ENCODE results near the gene DMKN. TPM values are rescaled to one million over a fixed set of nuclear protein-coding genes. Genes with fewer than 3 reads are reported as not detected.

Gene DMKN, protein sequence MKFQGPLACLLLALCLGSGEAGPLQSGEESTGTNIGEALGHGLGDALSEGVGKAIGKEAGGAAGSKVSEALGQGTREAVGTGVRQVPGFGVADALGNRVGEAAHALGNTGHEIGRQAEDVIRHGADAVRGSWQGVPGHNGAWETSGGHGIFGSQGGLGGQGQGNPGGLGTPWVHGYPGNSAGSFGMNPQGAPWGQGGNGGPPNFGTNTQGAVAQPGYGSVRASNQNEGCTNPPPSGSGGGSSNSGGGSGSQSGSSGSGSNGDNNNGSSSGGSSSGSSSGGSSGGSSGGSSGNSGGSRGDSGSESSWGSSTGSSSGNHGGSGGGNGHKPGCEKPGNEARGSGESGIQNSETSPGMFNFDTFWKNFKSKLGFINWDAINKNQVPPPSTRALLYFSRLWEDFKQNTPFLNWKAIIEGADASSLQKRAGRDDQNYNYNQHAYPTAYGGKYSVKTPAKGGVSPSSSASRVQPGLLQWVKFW
- total RNA-seq (2021; fragmentation: NEBNext Ultra II Directional; extraction: Animal tissue kit (Norgen Biotek cat#: 25700)) (286 and 290 TPM in 2 replicates), polyA plus RNA-seq (2011; rRNA removed) (330 and 379 TPM in 2 replicates), polyA minus RNA-seq (2011; rRNA and poly(A)+ RNA removed) (79.4 and 88.8 TPM in 2 replicates)
- 305 TPM for polyA plus RNA-seq (2011; cell fraction: cytosol; rRNA removed)
- 394 TPM for polyA plus RNA-seq (2011; cell fraction: nucleus; rRNA removed)
- 348 to 373 TPM (median 354 TPM) in 4 replicates for polyA plus RNA-seq (2012, experiment 1 of 2)
- 1,001 TPM for polyA plus RNA-seq (2012, experiment 2 of 2)
- polyA plus RNA-seq (2013, experiment 1 of 2) = 537 TPM
- polyA plus RNA-seq (2013, experiment 2 of 2) = 545 TPM
- 91.4 TPM for polyA minus RNA-seq (2011; cell fraction: cytosol; rRNA and poly(A)+ RNA removed)
- polyA minus RNA-seq (2011; cell fraction: nucleus; rRNA and poly(A)+ RNA removed) = 108 TPM
- long read RNA-seq, experiment 1, transcript DMKN-239 (5 exons, 577 nt) = minor isoform, 11 of 209 reads
- long read RNA-seq, experiment 1, transcript DMKN-219 (4 exons, 567 nt) = minor isoform, 11 of 209 reads
- long read RNA-seq, experiment 1, transcript DMKN-253 (5 exons, 414 nt) = minor isoform, 6 of 209 reads
- long read RNA-seq, experiment 1, transcript DMKN-245 (5 exons, 441 nt) = major isoform, 12 of 209 reads
- long read RNA-seq, experiment 1, partial matches to known transcripts = 18 of 209 reads
- long read RNA-seq, experiment 1, other reads (novel, unspliced or antisense) = 133 of 209 reads
- long read RNA-seq, experiment 2, transcript DMKN-205 (12 exons, 867 nt) = major isoform, 15 of 132 reads
- long read RNA-seq, experiment 2, transcript DMKN-211 (11 exons, 848 nt) = minor isoform, 8 of 132 reads
- long read RNA-seq, experiment 2, partial matches to known transcripts = 17 of 132 reads
- long read RNA-seq, experiment 2, other reads (novel, unspliced or antisense) = 82 of 132 reads

- peaks cover 0 to 22% (median 19%) of the 10 kb centered on the region in 4 experiments; a peak in 6 of 7 replicates for H3K4me1 ChIP-seq (replicated peaks in 1 of 4; ENCODE audit: control insufficient read depth in 3 of 4, insufficient read depth in 4 of 4, low read length in 3 of 4)
- H3K9me3 ChIP-seq (ENCODE audit: insufficient read depth in 2 of 2, low read depth in 1 of 2, low read length in 1 of 2) = no peaks in the 10 kb centered on the region
- peaks cover 0 to 10% of the 10 kb centered on the region in 2 experiments; a peak in 2 of 4 replicates for H3K79me2 ChIP-seq (ENCODE audit: control insufficient read depth in 1 of 2, insufficient read depth in 2 of 2, low read length in 2 of 2)
- H3K23me2 ChIP-seq (ENCODE audit: low read depth, low read length) = peaks cover 10% of the 10 kb centered on the region; the same call in 1 of the 2 replicates
- H4K8ac ChIP-seq (ENCODE audit: extremely low read depth, insufficient read depth, low read length) = peak within 1 kb of the TSS; percentile 70
- H4K5ac ChIP-seq (ENCODE audit: insufficient read length, low read depth, low read length) = no peak within 1 kb of the TSS
- peak within 1 kb of the TSS; percentile 8 to 57 (median 37); a peak in 7 of 8 replicates for H3K4me3 ChIP-seq (ENCODE audit: extremely low read depth in 1 of 4, insufficient read depth in 2 of 4, low read depth in 3 of 4, low read length in 4 of 4)
- no peak within 1 kb of the TSS for H3K9ac ChIP-seq (replicated peaks in 1 of 4; ENCODE audit: extremely low read depth in 1 of 4, low read depth in 3 of 4, low read length in 3 of 4)
- H3K4ac ChIP-seq (replicated peaks; ENCODE audit: insufficient read length, low read depth, low read length) = no peak within 1 kb of the TSS
- WGBS, 2 experiments (ENCODE audit: extremely low coverage in 1 of 2, insufficient coverage in 1 of 2, insufficient read length in 1 of 2, insufficient replicate concordance in 2 of 2, low coverage in 1 of 2, low lambda C conversion rate in 2 of 2, missing lambda C conversion rate in 1 of 2) = 28% methylated on average over 15 of the region's 15 CpGs; no CpG with 5 or more reads in 1 of the 2 experiments
- POLR2A ChIA-PET (ENCODE audit: partially characterized antibody) = interaction anchor here (1.1 to 2.1 kb wide), 6 partner anchors 9 to 99 kb away, joined by 3 to 8 read pairs (median 4); partner anchors contain the start of gene HAUS5
- H2BK120ac ChIP-seq (replicated peaks; ENCODE audit: low read depth, low read length) = no peak within 1 kb of the TSS
- FAIRE-seq (no peak), DNase-seq (ENCODE audit: low read depth in 1 of 2, low spot score in 2 of 2) (peak in 1 of 2 experiments; percentile 68)
- no peak within 1 kb of the TSS for H3K23ac ChIP-seq (ENCODE audit: insufficient read length)
- H3K27ac ChIP-seq (ENCODE audit: low read depth, low read length) = no peak within 1 kb of the TSS
- no peak within 1 kb of the TSS for H3K56ac ChIP-seq (replicated peaks; ENCODE audit: insufficient read length, low read depth, low read length)
- peak within 1 kb of the TSS; percentile 71 for H3K18ac ChIP-seq (ENCODE audit: extremely low read depth, low read length)
- no peak within 1 kb of the TSS for H3K14ac ChIP-seq (ENCODE audit: insufficient read length)
- no peaks in the 10 kb centered on the region for H4K20me1 ChIP-seq (replicated peaks in 1 of 2; ENCODE audit: control insufficient read depth in 1 of 2, insufficient read depth in 2 of 2, low read length in 2 of 2)
- peak within 1 kb of the TSS; percentile 75; the same call in 1 of the 2 replicates for H2BK12ac ChIP-seq (ENCODE audit: low read depth, low read length)
- H3K79me1 ChIP-seq (ENCODE audit: low read depth, low read length) = no peaks in the 10 kb centered on the region; the same call in 1 of the 2 replicates
- peak within 1 kb of the TSS; percentile 64 to 75 for H3K4me2 ChIP-seq (ENCODE audit: insufficient read depth in 1 of 2, low read depth in 2 of 2, low read length in 2 of 2)
- peak within 1 kb of the TSS; percentile 4; the same call in 1 of the 2 replicates for H2BK15ac ChIP-seq (ENCODE audit: low read length)
- peak within 1 kb of the TSS; percentile 86 for H2AFZ ChIP-seq (ENCODE audit: low read length)
- H2BK20ac ChIP-seq (ENCODE audit: low read length) = 0 out of 2 replicates have a peak within 1 kb of the TSS, but pooled peaks have one; percentile 18
- no peak within 1 kb of the TSS for H4K91ac ChIP-seq (replicated peaks; ENCODE audit: insufficient read length, low read length)
- no peaks in the 10 kb centered on the region for H3K36me3 ChIP-seq (ENCODE audit: control insufficient read depth in 2 of 4, insufficient read depth in 4 of 4, low read length in 3 of 4)
- peak within 1 kb of the TSS; percentile 60; the same call in 1 of the 2 replicates for H2BK5ac ChIP-seq (ENCODE audit: low read depth, low read length)
- H3K27me3 ChIP-seq (replicated peaks in 1 of 4; ENCODE audit: control insufficient read depth in 3 of 4, extremely low read depth in 1 of 4, insufficient read depth in 3 of 4, low read length in 3 of 4) = peaks cover 0 to 11% (median 6%) of the 10 kb centered on the region in 4 experiments; a peak in 3 of 7 replicates
- H2AK5ac ChIP-seq (ENCODE audit: low read depth, low read length) = no peak within 1 kb of the TSS
- CTCF ChIA-PET (ENCODE audit: partially characterized antibody) = interaction anchor here (0.9 to 2.0 kb wide), 7 partner anchors 8 to 79 kb away, joined by 3 to 9 read pairs (median 6); no protein-coding TSS in a partner anchor
- no peak for TF ChIP-seq SIX5 (IDR thresholded peaks at IDR 0.05; ENCODE audit: low read depth, low read length)
- TF ChIP-seq USF2 (IDR thresholded peaks at IDR 0.05; ENCODE audit: low read length) = no peak
- TF ChIP-seq HDAC6 (IDR thresholded peaks at IDR 0.05; ENCODE audit: low read depth, low read length) = no peak
- TF ChIP-seq RBBP5 (IDR thresholded peaks at IDR 0.05; ENCODE audit: borderline replicate concordance, low read depth, low read length) = peak; percentile 51; the same call in 1 of the 2 replicates
Observed at GRCh38 chr19:35513628-35514281, at the start of gene DMKN. Gene DMKN, minus strand, starts transcription at chr19:35513649. Its CDS starts 174 bp downstream, at chr19:35513475.

Data from H1 (cell line).